ENCODE measurements around the gene MAN2B2. TPM values are rescaled to one million over a fixed set of nuclear protein-coding genes. Genes with fewer than 3 reads are reported as not detected.

Gene MAN2B2
- total and polyA plus RNA-seq, 8 donors, result 6.1 to 49.4 (median 13.9) TPM

DNA sequence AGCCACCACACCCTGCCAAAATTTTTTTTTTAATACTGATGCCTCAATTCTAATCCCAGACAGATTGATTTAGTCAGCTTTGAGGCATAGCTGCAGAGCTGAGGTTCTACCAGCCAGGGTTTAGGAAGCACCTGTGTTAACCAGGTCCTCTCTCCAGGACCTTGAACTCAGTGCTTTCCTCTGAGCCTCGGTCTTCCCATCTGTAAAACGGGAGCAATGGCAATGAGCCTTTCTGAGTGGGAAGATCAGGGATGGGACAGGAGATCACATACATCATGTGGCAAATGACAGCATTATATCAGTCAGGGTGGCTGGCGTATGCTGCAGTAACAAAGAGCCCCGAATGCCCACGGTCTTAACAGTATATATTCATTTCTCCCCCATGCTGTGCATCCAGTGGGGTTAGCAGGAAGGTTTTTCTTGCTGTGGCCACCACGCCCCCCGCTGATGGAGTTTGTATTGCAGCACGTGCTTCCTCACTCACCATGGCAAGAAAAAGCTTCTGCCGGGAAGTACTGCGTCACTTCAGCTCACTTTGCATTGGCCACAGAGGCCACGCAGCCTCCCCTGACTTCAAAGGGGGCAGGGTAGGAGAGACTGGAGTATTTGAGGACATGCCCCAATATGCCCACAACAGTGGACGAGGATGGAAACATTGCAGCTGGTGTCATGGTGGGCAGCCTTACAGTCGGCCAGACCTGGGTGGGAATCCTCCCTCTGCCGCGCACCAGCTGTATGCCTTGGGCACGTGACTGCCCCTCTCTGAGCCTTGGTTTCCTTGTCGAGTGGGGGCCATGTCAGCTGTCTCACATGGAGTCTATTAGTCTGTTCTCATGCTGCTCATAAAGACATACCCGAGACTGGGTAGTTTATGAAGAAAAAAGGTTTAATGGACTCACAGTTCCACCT is 41.4 kb downstream of the MAN2B2 start:
- intact Hi-C loops (cut with DNase I; ENCODE audit: low total_unique reads), result no loop called here
- H3K4me1 ChIP-seq, result no peaks in the 10 kb centered on the region

DNA sequence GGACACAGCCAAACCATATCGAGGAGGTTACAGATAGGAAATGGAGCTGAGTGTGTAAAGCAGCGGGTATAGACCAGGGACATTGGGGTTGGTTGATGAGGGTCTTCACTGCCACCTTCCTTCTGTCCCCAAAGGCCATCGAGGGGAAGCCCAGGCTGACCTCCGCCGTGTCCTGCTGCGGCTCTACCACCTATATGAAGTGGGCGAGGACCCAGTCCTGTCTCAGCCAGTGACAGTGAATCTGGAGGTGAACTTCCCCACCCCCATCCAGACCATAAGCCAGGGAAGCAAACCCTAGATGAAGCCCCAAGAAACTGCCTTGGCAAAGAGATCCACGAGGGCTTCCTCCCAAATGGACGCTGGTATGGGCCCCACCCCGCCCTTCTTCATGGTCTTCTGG is 42.3 kb downstream of the MAN2B2 start:
- no peak overlapping the region for H3K4me3 ChIP-seq
- peaks cover 62 to 96% (median 93%) of the 10 kb centered on the region in 4 donors for H3K36me3 ChIP-seq
- DNase-seq, result no peak
- H3K27me3 ChIP-seq, result no peaks in the 10 kb centered on the region
- TF ChIP-seq EP300 (IDR thresholded peaks at IDR 0.05) (no peak), POLR2AphosphoS5 (IDR thresholded peaks at IDR 0.05) (no peak), POLR2A (IDR thresholded peaks at IDR 0.05) (no peak), CTCF (IDR thresholded peaks at IDR 0.05) (no peak)
- no peaks in the 10 kb centered on the region for H3K9me3 ChIP-seq
- WGBS, 5 donors, result 96 to 99% (median 98%) methylated on average over 8 to 10 of the region's 10 CpGs
- H3K4me1 ChIP-seq, result no peaks in the 10 kb centered on the region
- H3K27ac ChIP-seq, result no peak overlapping the region
- intact Hi-C loops (cut with DNase I; ENCODE audit: low total_unique reads), result no loop called here

More for the DNA sequence above, 41.4 kb downstream of the MAN2B2 start:
- Histone ChIP-seq H3K27me3 (no peaks in the 10 kb centered on the region), H3K27ac (no peak overlapping the region), H3K36me3 (peaks cover 67 to 100% (median 95%) of the 10 kb centered on the region in 4 donors), H3K9me3 (no peaks in the 10 kb centered on the region), H3K4me3 (no peak overlapping the region)
- WGBS, 5 donors, result 96 to 98% (median 97%) methylated on average over 13 to 18 of the region's 18 CpGs
- TF ChIP-seq POLR2AphosphoS5 (IDR thresholded peaks at IDR 0.05) (no peak), EP300 (IDR thresholded peaks at IDR 0.05) (no peak), CTCF (IDR thresholded peaks at IDR 0.05) (no peak), POLR2A (IDR thresholded peaks at IDR 0.05) (no peak)
- no peak for DNase-seq

GRCh38 chr4:6618386-6619115 is 43.6 kb downstream of the MAN2B2 start:
- Histone ChIP-seq H3K27ac (no peak overlapping the region), H3K4me3 (no peak overlapping the region), H3K27me3 (no peaks in the 10 kb centered on the region), H3K4me1 (no peaks in the 10 kb centered on the region), H3K36me3 (peaks cover 57 to 85% (median 82%) of the 10 kb centered on the region in 4 donors), H3K9me3 (no peaks in the 10 kb centered on the region)
- TF ChIP-seq POLR2A (IDR thresholded peaks at IDR 0.05) (no peak), POLR2AphosphoS5 (IDR thresholded peaks at IDR 0.05) (no peak), EP300 (IDR thresholded peaks at IDR 0.05) (no peak), CTCF (IDR thresholded peaks at IDR 0.05) (no peak)
- no peak for DNase-seq
- intact Hi-C loops (cut with DNase I; ENCODE audit: low total_unique reads), result no loop called here
- WGBS, 5 donors, result 88 to 93% (median 92%) methylated on average over 19 of the region's 19 CpGs

DNA sequence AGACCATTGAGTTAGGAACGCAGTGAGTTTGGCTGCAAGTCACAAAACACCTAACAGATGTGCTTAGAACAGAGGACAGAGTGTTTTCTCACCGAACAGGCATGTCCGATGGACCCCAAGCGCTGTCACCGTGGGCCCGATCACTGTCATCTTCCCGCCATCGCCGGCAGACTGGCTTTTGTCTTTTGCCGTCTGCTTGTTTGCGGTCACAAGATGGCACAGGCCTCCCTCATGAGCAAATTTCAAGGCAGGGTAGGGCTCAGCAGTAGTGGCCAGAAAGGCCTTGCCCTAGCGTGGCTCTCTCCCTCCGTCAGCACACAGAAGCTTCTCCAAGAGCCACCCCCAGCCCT is 44.1 kb downstream of the MAN2B2 start:
- peaks cover 54 to 80% (median 77%) of the 10 kb centered on the region in 4 donors for H3K36me3 ChIP-seq
- no peaks in the 10 kb centered on the region for H3K4me1 ChIP-seq
- H3K27ac ChIP-seq, result no peak overlapping the region
- no peak overlapping the region for H3K4me3 ChIP-seq
- no peaks in the 10 kb centered on the region for H3K9me3 ChIP-seq
- no peak for DNase-seq
- WGBS, 5 donors, result 92 to 97% (median 94%) methylated on average over 13 of the region's 13 CpGs
- TF ChIP-seq CTCF (IDR thresholded peaks at IDR 0.05), result no peak
- no peak for TF ChIP-seq POLR2A (IDR thresholded peaks at IDR 0.05)
- TF ChIP-seq POLR2AphosphoS5 (IDR thresholded peaks at IDR 0.05), result no peak
- no peak for TF ChIP-seq EP300 (IDR thresholded peaks at IDR 0.05)
- intact Hi-C loops (cut with DNase I; ENCODE audit: low total_unique reads), result no loop called here
- H3K27me3 ChIP-seq, result no peaks in the 10 kb centered on the region
